Liver (tissue), 9 donors: ENCODE results near the gene KRT17. TPM values are rescaled to one million over a fixed set of nuclear protein-coding genes. Genes with fewer than 3 reads are reported as not detected.

Experiments
- DNase-seq: peaks from one replicate; pipeline ENCODE4 v3.0.0-alpha.2; 2017; ENCODE audit warnings: low spot score
- H3K27ac ChIP-seq, 2 donors: one replicate each; pipeline ENCODE4 v1.7.0; 2013; ENCODE audit warnings: inconsistent platforms in 2 of 2, low read length in 2 of 2, control low read depth in 1 of 2, low read depth in 1 of 2, mild to moderate bottlenecking in 1 of 2
- H3K27me3 ChIP-seq, 4 donors: one replicate each; pipeline versions ENCODE4 v1.6.1 to v1.7.0; 2013; ENCODE audit warnings: low read length in 3 of 4, inconsistent platforms in 1 of 4, mild to moderate bottlenecking in 1 of 4, moderate library complexity in 1 of 4; ENCODE audit not compliant: control insufficient read depth in 4 of 4, insufficient read depth in 4 of 4
- H3K36me3 ChIP-seq, 4 donors: one replicate each; pipeline versions ENCODE4 v1.6.1 to v1.7.0; 2013; ENCODE audit warnings: low read length in 3 of 4, mild to moderate bottlenecking in 3 of 4, low read depth in 1 of 4, moderate library complexity in 1 of 4; ENCODE audit not compliant: control insufficient read depth in 4 of 4, insufficient read depth in 3 of 4
- H3K4me1 ChIP-seq, 4 donors: one replicate each; pipeline versions ENCODE4 v1.6.1 to v1.7.0; 2013; ENCODE audit warnings: low read length in 3 of 4, mild to moderate bottlenecking in 3 of 4, moderate library complexity in 1 of 4; ENCODE audit not compliant: control insufficient read depth in 4 of 4, insufficient read depth in 4 of 4
- H3K4me3 ChIP-seq, 3 donors: one replicate each; pipeline versions ENCODE4 v1.6.1 to v1.7.0; 2013; ENCODE audit warnings: low read length in 3 of 3, control low read depth in 1 of 3, low read depth in 1 of 3, mild to moderate bottlenecking in 1 of 3
- H3K9ac ChIP-seq, 2 donors: one replicate each; pipeline ENCODE4 v1.7.0; 2013; ENCODE audit warnings: low read length in 2 of 2, mild to moderate bottlenecking in 2 of 2, moderate library complexity in 2 of 2, control low read depth in 1 of 2, low read depth in 1 of 2
- H3K9me3 ChIP-seq, 4 donors: one replicate each; pipeline versions ENCODE4 v1.6.1 to v1.7.0; 2013; ENCODE audit warnings: low read length in 3 of 4; ENCODE audit not compliant: control insufficient read depth in 4 of 4
- EGR1 ChIP-seq, 2 donors: IDR thresholded peaks; 2 replicates each; pipeline ENCODE4 v1.6.1; 2016 to 2018; ENCODE audit warnings: antibody characterized with exemption in 2 of 2, low read depth in 2 of 2
- FOXA1 ChIP-seq: IDR thresholded peaks from 2 replicates; pipeline ENCODE4 v1.6.1; 2016; ENCODE audit warnings: antibody characterized with exemption
- FOXA2 ChIP-seq: IDR thresholded peaks from 2 replicates; pipeline ENCODE4 v1.6.1; 2016; ENCODE audit warnings: antibody characterized with exemption
- GABPA ChIP-seq, 2 donors: IDR thresholded peaks in 1 of 2; conservative IDR thresholded peaks in 1 of 2; 2 replicates each; pipeline ENCODE4 v1.6.1; 2016; ENCODE audit warnings: antibody characterized with exemption in 2 of 2, mild to moderate bottlenecking in 1 of 2, moderate library complexity in 1 of 2
- HNF4A ChIP-seq, 2 donors: conservative IDR thresholded peaks; 2 replicates each; pipeline ENCODE4 v1.6.1; 2016; ENCODE audit warnings: antibody characterized with exemption in 2 of 2, mild to moderate bottlenecking in 2 of 2
- HNF4G ChIP-seq: IDR thresholded peaks from 2 replicates; pipeline ENCODE4 v1.6.1; 2016; ENCODE audit warnings: antibody characterized with exemption
- JUND ChIP-seq, 2 donors: IDR thresholded peaks; 2 replicates each; pipeline ENCODE4 v1.6.1; 2016; ENCODE audit warnings: antibody characterized with exemption in 2 of 2
- RXRA ChIP-seq, 2 donors: IDR thresholded peaks; 2 replicates each; pipeline ENCODE4 v1.6.1; 2017 to 2018; ENCODE audit warnings: antibody characterized with exemption in 2 of 2, mild to moderate bottlenecking in 1 of 2
- SP1 ChIP-seq: IDR thresholded peaks from 2 replicates; pipeline ENCODE4 v1.6.1; 2018; ENCODE audit warnings: antibody characterized with exemption, mild to moderate bottlenecking
- TAF1 ChIP-seq: conservative IDR thresholded peaks from 2 replicates; pipeline ENCODE4 v1.6.1; 2016; ENCODE audit warnings: antibody characterized with exemption, mild to moderate bottlenecking
- YY1 ChIP-seq: IDR thresholded peaks from 2 replicates; pipeline ENCODE4 v1.6.1; 2016; ENCODE audit warnings: antibody characterized with exemption, mild to moderate bottlenecking
- whole genome bisulfite sequencing: extraction: QIAGEN DNeasy Blood & Tissue Kit; methylation state at CpG from one replicate; pipeline ENCODE4 v1.1.7; 2013; 5-methylcytosine and 5-hydroxymethylcytosine counted together
- polyA plus RNA-seq, 2 donors: library from polyadenylated mRNA; stranded (reverse) in 1 of 2; unstranded in 1 of 2; fragments of 200-250 nt in 1 of 2; fragments of >200 nt in 1 of 2; fragmentation: Nextera tagmentation in 1 of 2; extraction: Ambion mirVana in 1 of 2; gene quantifications; one replicate each; pipeline versions ENCODE4 v1.2.1 to v1.2.3, GENCODE V29; 2013 to 2015
- total RNA-seq, 2 donors: library from RNA; depleted of rRNA; stranded (reverse); fragments of >200 nt; gene quantifications; one replicate each; pipeline ENCODE4 v1.2.3, GENCODE V29; 2014
- TF ChIP-seq, protein P1 (sequence below): IDR thresholded peaks from 2 replicates; pipeline ENCODE4 v1.6.1; 2016; ENCODE audit warnings: antibody characterized with exemption
- TF ChIP-seq, protein P2 (sequence below): fragments of 150-350 bp; IDR thresholded peaks from 2 replicates; pipeline ENCODE4 v1.5.1; 2017; ENCODE audit warnings: improper control_type of control experiment, low read depth, low read length; ENCODE audit not compliant: missing input control
- TF ChIP-seq, protein P3 (sequence below): IDR thresholded peaks from 2 replicates; pipeline ENCODE4 v1.6.1; 2016; ENCODE audit warnings: antibody characterized with exemption, mild to moderate bottlenecking
- donor health status: healthy.
- donor health status: healthy.
- donor health status: healthy.
- donor health status: healthy.
- donor health status: healthy.

Gene KRT17
- total and polyA plus RNA-seq, 4 donors = 0.15 TPM; not detected in 3

DNA sequence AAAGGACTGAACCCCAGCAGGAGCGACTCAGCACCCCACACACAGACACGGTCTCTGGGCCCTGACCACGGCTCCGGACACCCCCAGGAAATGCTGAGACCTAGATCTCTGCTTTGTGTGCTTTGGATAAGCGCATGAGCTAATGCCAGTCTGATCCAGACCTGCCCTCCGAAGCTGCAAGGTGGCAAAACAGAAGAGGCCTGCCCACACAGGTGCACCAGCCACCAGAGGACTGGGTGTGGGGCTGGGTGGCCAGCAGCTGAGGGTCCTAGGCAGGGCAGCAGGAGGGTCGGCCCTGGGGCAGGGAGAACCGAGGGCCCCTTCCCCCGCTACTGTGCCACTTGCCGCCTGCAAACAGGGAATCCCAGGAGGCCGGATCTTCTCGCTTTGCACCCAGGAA lies 33.6 kb upstream of the KRT17 start (continued):
- TF ChIP-seq, protein P1, sequence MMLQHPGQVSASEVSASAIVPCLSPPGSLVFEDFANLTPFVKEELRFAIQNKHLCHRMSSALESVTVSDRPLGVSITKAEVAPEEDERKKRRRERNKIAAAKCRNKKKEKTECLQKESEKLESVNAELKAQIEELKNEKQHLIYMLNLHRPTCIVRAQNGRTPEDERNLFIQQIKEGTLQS = no peak
- TF ChIP-seq, protein P2, sequence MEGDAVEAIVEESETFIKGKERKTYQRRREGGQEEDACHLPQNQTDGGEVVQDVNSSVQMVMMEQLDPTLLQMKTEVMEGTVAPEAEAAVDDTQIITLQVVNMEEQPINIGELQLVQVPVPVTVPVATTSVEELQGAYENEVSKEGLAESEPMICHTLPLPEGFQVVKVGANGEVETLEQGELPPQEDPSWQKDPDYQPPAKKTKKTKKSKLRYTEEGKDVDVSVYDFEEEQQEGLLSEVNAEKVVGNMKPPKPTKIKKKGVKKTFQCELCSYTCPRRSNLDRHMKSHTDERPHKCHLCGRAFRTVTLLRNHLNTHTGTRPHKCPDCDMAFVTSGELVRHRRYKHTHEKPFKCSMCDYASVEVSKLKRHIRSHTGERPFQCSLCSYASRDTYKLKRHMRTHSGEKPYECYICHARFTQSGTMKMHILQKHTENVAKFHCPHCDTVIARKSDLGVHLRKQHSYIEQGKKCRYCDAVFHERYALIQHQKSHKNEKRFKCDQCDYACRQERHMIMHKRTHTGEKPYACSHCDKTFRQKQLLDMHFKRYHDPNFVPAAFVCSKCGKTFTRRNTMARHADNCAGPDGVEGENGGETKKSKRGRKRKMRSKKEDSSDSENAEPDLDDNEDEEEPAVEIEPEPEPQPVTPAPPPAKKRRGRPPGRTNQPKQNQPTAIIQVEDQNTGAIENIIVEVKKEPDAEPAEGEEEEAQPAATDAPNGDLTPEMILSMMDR = no peak
- no peak for TF ChIP-seq HNF4G
- TF ChIP-seq TAF1 = no peak
- TF ChIP-seq RXRA (IDR thresholded peaks at IDR 0.05) = no peak
- TF ChIP-seq FOXA1 = no peak
- no peak for TF ChIP-seq JUND (IDR thresholded peaks at IDR 0.05)

- TF ChIP-seq, protein P2 = no peak
- no peak for TF ChIP-seq TAF1
- TF ChIP-seq RXRA (IDR thresholded peaks at IDR 0.05) = no peak
- Histone ChIP-seq H3K9ac (no peak overlapping the region), H3K27me3 (no peaks in the 10 kb centered on the region), H3K27ac (no peak overlapping the region), H3K9me3 (no peaks in the 10 kb centered on the region), H3K36me3 (no peaks in the 10 kb centered on the region), H3K4me1 (no peaks in the 10 kb centered on the region), H3K4me3 (no peak overlapping the region)
- no peak for DNase-seq
- 88% methylated on average over 16 of the region's 16 CpGs for WGBS
Measured at GRCh38 chr17:41657176-41657754, 32.9 kb upstream of the KRT17 start.

- Histone ChIP-seq H3K27ac (no peak overlapping the region), H3K9me3 (no peaks in the 10 kb centered on the region), H3K36me3 (no peaks in the 10 kb centered on the region), H3K9ac (no peak overlapping the region), H3K4me1 (no peaks in the 10 kb centered on the region), H3K4me3 (no peak overlapping the region), H3K27me3 (no peaks in the 10 kb centered on the region)
- DNase-seq = no peak
- TF ChIP-seq GABPA (IDR thresholded peaks at IDR 0.05 in 1 of 2, conservative IDR thresholded peaks at IDR 0.05 in 1 of 2) (no peak), HNF4G (no peak), FOXA2 (no peak), YY1 (no peak), HNF4A (conservative IDR thresholded peaks at IDR 0.05) (no peak), SP1 (no peak), EGR1 (IDR thresholded peaks at IDR 0.05; ENCODE audit: low read depth in 2 of 2) (no peak), RXRA (IDR thresholded peaks at IDR 0.05) (no peak)
- TF ChIP-seq, protein P3, sequence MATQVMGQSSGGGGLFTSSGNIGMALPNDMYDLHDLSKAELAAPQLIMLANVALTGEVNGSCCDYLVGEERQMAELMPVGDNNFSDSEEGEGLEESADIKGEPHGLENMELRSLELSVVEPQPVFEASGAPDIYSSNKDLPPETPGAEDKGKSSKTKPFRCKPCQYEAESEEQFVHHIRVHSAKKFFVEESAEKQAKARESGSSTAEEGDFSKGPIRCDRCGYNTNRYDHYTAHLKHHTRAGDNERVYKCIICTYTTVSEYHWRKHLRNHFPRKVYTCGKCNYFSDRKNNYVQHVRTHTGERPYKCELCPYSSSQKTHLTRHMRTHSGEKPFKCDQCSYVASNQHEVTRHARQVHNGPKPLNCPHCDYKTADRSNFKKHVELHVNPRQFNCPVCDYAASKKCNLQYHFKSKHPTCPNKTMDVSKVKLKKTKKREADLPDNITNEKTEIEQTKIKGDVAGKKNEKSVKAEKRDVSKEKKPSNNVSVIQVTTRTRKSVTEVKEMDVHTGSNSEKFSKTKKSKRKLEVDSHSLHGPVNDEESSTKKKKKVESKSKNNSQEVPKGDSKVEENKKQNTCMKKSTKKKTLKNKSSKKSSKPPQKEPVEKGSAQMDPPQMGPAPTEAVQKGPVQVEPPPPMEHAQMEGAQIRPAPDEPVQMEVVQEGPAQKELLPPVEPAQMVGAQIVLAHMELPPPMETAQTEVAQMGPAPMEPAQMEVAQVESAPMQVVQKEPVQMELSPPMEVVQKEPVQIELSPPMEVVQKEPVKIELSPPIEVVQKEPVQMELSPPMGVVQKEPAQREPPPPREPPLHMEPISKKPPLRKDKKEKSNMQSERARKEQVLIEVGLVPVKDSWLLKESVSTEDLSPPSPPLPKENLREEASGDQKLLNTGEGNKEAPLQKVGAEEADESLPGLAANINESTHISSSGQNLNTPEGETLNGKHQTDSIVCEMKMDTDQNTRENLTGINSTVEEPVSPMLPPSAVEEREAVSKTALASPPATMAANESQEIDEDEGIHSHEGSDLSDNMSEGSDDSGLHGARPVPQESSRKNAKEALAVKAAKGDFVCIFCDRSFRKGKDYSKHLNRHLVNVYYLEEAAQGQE = no peak
- 85% methylated on average over 16 of the region's 16 CpGs for WGBS
Measured at GRCh38 chr17:41656249-41657023, 32.1 kb upstream of the KRT17 start.
